ENCODE measurements around the gene NLN. TPM values are rescaled to one million over a fixed set of nuclear protein-coding genes. Genes with fewer than 3 reads are reported as not detected.
A peak's percentile ranks its signal among the peaks of the same experiment; 100 is the strongest.

Gene NLN
- total RNA-seq, 4 donors from 2014 or later, result 8.4 to 31.6 (median 14.5) TPM

GRCh38 chr5:65822710-65823109 lies 100.7 kb downstream of the NLN start:
- DNase-seq (ENCODE audit: low spot score) (no peak), ATAC-seq (ENCODE audit: low FRiP score) (no peak)
- TF ChIP-seq CTCF (IDR thresholded peaks at IDR 0.05), result no peak

GRCh38 chr5:65823204-65823603 lies 101.2 kb downstream of the NLN start:
- no peak for TF ChIP-seq CTCF (IDR thresholded peaks at IDR 0.05)
- DNase-seq (ENCODE audit: low spot score) (no peak), ATAC-seq (ENCODE audit: low FRiP score) (no peak)

- TF ChIP-seq CTCF (IDR thresholded peaks at IDR 0.05), result no peak
- no peak for ATAC-seq (ENCODE audit: low FRiP score)
- DNase-seq (ENCODE audit: low spot score), result no peak
Measured at GRCh38 chr5:65823845-65824445, 101.9 kb downstream of the NLN start.

- DNase-seq (ENCODE audit: low spot score) (no peak), ATAC-seq (ENCODE audit: low FRiP score) (no peak)
- no peak for TF ChIP-seq CTCF (IDR thresholded peaks at IDR 0.05)
Measured at GRCh38 chr5:65825408-65826328, 103.7 kb downstream of the NLN start.

- ATAC-seq (ENCODE audit: low FRiP score), result peak; percentile 57
- DNase-seq (ENCODE audit: low spot score), result no peak
- TF ChIP-seq CTCF (IDR thresholded peaks at IDR 0.05), result no peak
Measured at GRCh38 chr5:65828022-65828896, 106.3 kb downstream of the NLN start.

GRCh38 chr5:65830856-65831255 lies 108.9 kb downstream of the NLN start:
- ATAC-seq (ENCODE audit: low FRiP score) (no peak), DNase-seq (ENCODE audit: low spot score) (no peak)
- TF ChIP-seq CTCF (IDR thresholded peaks at IDR 0.05), result no peak

All from omental fat pad (tissue), 4 donors.